Cardiac septum (tissue), 1 donor: ENCODE results near the gene S100A1. TPM values are rescaled to one million over a fixed set of nuclear protein-coding genes. Genes with fewer than 3 reads are reported as not detected.

Experiments used
- DNase-seq: peaks from one replicate; pipeline ENCODE4 v3.0.0-alpha.2; 2020; ENCODE audit warnings: low spot score
- intact Hi-C: fragments of 100-400 bp; cut with DNase I; formaldehyde crosslinking; loops from one replicate; pipeline ENCODE4 v1.14.0; 2022
- total RNA-seq: library from RNA; stranded (reverse); fragmentation: NEBNext Ultra II Directional; extraction: Animal tissue kit (Norgen Biotek cat#: 25700); gene quantifications from one replicate; pipeline ENCODE4 v1.2.1, GENCODE V29; 2021
- donor health status: DM: no; HTN: no; CAD: no.

The S100A1 gene
- total RNA-seq, 1 donor from 2014 or later, result 1,915 TPM

DNA sequence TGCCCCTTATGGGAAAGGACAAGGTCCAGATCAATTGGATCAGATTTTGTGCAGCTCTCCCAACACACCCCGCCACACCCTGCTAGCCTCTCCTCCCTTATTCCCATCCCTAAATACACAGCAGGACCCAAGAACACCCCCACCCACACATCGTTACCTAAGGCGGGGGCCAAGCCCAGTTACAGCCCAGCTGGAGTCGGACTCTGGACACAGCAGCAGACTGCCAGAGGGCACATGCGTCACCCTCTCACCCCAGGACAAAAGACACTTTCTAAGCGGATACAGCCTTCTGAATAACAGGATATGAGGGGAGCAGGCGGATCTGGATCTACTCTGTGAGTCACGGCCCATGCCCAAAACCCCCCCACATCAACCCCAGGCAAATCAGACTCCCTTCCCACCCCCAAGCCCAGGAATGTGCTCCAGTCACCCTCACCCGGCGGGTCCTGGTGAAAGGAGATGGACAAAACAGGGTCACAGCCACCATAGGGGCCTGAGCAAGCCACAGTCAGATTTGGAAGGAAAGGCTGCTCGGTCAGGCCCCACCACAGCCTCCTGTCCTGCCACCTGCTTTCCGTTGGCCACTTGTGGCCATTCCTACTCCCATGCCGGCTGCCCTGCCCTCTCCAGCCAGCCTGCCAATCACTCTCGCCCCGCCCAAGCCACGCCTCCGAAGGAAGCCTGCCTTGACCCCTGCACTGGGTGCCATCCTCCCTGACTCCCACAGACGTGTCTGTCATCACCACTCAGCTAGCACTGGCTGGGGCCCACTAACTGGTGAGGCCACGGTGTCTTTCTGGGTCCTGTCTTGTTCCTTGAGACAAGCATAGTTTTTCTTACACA, 19.3 kb upstream of the S100A1 start:
- intact Hi-C loops, result no loop called here
- DNase-seq, result peak; percentile 86

DNA sequence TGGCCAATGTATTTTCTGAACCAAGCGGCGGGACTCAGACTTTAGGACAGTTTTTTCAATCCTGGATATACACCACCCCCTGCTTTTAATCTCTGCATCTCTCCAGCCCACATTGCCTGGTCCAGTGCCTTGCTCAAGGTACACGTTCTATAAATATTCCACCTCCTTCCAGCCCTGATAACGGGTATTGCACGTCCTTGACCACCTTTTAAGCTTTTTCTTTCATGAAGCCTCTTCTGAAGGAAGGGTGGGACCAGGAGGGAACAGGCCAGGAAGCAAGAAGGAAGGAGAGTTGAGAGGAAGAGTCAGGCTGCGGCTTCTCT, 18.7 kb upstream of the S100A1 start:
- no peak for DNase-seq
- intact Hi-C loops, result no loop called here

DNA sequence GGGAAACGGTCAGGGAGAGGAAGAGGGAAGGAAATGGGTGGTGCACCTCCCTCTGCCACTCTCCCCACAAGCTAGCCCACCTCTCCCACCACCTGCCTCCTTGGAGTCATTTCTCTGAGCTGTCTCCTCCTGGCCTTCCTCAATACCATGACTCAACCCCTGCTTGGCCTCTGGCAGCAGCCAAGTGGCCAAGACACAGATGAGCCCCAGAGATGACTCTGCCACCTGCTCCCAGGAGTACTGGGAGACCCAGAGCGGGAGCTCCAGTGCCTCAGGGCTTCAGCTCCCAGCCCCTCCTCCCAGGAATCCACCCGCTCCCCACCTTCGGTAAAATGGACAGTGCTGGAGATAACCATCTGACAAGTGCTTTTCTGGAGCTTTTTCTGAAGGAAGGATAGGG, 17.9 kb upstream of the S100A1 start:
- intact Hi-C loops, result no loop called here
- no peak for DNase-seq

DNA sequence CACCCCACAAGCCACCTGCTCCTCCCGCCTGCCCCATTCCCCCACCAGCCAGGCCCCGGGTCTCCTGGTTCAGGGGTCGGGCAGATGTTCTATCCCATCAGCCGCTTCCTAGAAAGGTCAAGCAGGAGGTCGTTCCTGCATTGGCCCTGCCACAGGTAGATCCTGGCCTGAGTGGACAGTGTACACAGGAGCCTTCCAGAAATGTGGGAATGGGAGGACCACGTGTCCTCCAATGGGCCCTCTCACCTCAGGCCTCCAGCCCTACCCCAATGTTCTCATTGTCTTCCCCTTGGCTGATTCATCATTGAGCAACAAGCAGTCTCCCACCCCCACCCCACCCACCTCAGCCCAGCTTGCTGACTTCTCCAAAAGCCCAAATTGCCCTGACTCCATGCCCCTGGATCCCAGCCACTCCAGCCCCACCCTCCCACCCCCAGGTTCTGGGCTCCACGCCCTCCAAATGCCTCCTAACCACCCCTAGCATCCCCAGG, 17.4 kb upstream of the S100A1 start:
- intact Hi-C loops, result no loop called here
- no peak for DNase-seq

DNA sequence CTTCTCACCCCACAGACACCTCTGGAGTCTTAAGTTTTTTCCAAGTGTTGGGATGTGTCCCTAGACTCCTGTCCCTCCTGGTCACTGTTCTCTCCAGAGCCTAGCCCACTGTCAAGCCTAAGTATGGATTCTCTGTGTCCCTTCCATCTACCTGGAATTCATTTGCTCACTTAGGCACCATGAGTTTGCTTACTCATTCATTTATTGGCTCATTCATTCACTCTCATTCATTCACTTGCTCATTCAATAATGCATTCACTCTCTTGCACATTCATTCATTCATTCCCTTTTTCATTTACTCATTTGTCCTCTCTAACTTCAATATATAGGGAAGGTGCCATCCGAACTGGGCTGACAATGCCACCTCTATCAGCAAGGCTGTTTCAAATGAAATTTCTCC, 16.9 kb upstream of the S100A1 start:
- no peak for DNase-seq
- intact Hi-C loops, result no loop called here

DNA sequence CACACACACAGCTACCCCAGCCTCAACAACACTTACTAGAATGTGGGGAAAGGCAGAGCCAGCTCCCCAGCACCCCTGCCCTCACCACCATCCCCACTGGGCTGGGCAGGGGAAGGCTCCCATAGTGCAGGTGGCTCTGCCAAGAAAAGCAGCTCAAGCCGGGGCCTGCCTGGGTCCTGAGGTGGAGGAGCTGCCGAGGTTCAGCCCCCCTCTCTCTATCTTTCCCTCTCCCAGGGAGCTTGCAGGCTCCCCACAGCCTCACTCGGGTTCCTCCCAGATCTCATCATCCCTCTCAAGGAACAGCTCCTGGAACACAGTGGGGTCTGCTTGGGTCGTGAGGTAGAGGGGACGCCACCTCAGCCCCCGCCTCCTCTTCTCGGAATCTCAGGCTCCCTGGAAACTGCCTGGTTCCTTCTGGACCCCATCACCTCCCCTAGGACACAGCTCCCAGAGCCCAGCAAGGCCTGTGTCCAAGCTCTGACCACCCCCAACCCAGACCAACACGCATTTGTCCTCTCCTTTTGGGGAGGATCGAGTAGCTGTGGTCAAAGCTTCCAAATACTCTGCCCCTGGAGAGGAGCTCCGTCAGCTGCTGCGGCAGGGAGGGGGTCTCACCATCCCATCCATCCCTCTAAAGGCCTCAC, 16.0 kb upstream of the S100A1 start:
- DNase-seq, result no peak
- intact Hi-C loops, result no loop called here

DNA sequence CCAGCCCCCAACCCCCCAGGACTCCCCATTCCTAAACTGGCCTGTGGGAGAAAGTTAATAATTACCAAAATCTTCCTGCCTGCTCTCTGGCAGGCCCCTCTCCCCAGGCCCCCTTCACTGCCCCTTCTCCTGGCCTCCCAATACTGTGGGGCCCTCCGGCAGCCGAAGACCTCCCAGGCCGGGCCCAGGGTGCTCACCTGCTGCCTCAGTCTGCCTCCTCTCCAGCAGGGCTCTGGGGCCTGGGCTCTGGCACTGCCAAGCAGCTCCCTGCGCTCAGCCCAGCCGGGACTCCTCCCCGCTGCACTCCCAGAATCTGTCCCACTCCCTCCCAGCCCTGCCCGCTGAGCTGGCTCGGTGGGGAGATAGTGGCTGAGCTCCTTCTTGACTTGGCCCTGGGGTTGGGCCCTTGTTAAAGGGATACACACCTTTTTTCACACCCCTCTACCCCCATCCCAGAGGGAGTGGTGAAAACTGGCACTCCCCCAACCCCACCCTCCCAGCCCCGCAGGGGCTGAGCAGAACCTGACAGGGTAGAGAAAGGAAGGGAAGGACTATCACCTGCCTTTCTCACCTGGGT, 15.4 kb upstream of the S100A1 start, which contains the start of gene S100A16:
Gene S100A16, minus strand, starts transcription at position 383 of the 577 bp plus-strand sequence. CDS start 4,986 bp downstream, outside the sequence.
- intact Hi-C loops, result no loop called here
- DNase-seq, result peak; percentile 87

DNA sequence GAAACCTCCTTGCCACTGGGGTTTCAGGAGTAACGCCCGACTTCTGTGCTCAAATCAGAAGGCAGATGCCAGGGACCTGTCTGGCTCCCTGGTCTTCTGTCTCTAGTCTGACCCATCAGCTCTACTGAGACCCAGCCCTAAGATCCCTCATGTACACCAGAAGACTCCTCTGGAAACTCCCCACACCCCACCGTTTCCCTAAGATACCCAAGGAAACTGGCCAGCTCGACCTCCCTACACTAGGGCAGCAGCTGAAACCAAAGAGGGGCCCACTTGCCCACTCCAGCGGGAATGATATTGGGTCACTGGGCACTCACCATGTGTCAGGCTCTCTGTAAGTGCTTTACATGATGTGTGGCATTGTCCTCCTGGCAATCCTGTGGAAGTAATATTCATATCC, 14.8 kb upstream of the S100A1 start:
- intact Hi-C loops, result no loop called here
- DNase-seq, result no peak

DNA sequence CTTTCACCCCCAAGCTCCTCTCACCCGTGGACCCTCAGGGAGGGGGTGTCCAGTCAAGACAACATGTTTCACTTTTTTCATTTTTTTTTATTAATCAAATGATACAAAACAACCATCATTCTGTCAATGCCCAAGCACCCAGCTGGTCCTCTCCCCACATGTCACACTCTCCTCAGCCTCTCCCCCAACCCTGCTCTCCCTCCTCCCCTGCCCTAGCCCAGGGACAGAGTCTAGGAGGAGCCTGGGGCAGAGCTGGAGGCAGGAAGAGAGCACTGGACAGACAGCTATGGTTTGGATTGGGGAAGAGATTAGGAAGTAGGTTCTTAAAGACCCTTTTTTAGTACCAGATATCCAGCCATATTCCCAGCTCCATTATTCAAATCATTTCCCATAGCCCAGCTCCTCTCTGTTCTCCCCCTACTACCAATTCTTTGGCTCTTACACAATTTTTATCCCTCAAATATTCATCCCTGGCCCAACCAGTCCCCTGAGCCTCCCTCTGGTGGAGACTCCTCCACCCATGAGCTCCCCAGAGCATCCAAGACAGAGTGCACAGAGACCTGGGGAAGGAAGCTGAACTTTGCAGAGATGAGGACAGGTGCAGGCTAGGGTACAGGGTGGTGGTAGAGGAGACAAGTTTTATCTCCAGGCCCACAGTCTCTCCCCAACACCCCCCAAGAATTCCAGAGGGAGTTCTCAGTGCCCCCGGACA, 13.9 kb upstream of the S100A1 start:
- intact Hi-C loops, result no loop called here
- no peak for DNase-seq

DNA sequence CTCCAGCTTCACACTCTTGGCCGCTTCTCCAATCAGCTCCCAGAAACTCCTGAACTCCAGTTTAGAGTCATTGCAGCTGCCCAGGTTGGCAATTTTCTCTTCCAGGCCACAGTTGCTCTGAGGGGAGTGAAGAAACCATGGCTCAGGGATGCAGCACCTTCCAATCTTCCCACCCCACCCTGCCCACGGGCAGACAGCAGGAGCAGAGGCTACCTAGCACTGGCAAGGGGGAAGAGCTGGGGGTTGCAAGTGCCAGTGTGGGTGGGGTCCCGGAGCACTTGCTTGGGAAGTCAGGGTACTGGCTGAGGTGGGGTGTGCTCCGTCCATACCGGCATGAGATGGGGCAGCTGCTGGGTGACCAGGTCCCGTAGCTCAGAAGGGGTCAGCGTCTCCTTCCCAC, 13.3 kb upstream of the S100A1 start:
- intact Hi-C loops, result loop anchor here (5.0 kb wide), 2 partner anchors 83 to 103 kb away; no protein-coding TSS in a partner anchor
- no peak for DNase-seq

DNA sequence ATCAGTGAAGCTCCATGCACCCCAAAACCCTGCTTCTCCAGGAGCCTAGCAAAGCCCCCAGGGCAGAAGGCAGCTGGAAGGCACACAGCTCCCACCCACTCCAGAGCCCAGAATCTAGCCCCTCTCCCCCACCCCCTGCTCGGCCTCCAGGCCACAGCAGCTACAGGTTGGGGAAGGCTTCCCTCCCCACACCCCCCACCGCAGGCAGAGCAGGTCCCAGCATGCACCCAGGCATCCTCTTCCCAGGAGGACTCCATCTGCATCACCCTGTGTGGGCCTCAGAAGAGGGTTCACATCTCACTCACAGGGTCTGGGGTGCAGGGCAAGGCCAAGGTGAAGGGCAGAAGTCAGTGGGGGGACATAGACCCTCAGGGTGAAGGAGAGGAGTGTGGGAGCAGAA, 12.8 kb upstream of the S100A1 start:
- no peak for DNase-seq
- intact Hi-C loops, result loop anchor here (5.0 kb wide), 2 partner anchors 83 to 103 kb away; no protein-coding TSS in a partner anchor

DNA sequence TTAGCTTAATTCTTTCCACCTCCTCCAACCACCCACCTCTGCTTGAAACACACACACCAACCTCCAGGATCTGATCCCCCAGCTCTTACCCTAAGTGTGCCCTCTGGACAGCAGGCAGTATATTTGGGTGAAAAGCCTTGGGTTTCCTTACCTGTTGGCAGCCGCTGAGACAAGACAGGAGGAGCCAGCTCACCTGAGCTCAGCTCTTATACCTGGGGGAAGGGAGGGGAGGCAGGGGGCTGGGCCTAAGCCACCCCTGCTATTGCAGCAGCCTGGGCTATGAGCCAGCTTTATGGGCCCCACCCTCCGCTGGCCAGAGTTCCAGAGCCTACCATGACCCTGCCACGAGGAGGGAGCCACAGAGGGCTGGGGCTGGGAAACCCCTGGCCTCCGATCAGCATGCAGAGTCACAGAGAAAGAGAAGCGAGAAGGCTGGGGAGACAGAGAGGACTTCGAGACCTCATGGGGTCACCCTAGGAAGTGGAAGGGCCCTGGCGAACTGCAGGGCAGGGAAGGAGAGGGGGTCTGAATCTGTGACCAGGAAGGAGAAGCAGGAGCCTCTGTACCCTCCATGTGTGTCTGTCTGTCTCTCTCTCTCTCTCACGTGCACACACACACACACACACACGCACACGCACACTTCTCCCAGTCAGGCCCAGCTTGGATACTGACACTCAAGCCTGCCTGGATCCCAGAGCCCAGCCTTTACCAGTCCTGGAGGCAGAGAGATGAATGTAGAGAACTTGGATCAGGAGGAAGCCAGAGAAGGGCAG, 11.9 kb upstream of the S100A1 start, which contains the start of gene S100A14:
Gene S100A14, minus strand, starts transcription at position 182 of the 773 bp plus-strand sequence. CDS start 467 bp downstream, outside the sequence.
- no peak for DNase-seq
- intact Hi-C loops, result loop anchor here (2.0 to 5.0 kb wide), 3 partner anchors 48 to 104 kb away; no protein-coding TSS in a partner anchor

DNA sequence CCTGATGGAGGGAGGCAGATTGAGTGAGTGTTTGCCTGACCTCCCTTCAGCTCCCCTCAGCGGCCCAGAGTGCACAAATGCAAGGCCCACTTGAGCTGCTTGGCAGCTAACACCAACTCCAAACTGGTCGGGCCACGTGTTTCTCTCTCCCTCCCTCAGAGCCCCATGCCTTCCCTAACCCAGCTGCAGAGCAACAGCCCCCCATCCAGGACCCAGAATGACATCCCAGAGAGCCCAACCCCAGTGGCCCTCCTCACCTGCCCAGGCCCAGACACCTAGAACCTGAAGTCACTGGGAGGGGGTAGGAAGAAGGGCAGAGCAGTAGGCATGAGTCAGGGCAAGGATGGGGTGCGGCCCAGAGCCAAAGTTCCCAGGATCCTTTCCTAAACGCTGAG, 11.3 kb upstream of the S100A1 start:
- no peak for DNase-seq
- intact Hi-C loops, result loop anchor here (2.0 to 5.0 kb wide), 3 partner anchors 48 to 105 kb away; no protein-coding TSS in a partner anchor

DNA sequence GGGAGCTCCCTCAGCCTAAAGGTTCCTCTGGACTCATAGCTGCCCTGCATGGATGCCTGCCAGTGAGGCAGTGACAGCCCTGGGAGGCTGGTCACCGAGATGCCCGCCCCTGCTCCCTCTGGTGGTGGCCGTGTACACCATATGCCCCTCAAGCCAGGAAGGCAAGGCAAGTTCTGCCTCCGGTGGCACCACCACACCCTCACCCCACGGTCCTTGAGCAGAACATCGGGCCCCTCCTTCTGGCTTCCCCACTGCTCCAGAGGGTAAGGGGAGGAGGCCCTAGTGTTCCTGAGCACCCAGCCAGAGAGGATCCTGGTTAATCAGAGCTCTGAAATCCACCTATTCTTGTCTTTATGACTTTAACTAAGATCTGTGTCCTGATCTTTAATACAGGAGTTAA, 10.6 kb upstream of the S100A1 start:
- no peak for DNase-seq
- intact Hi-C loops, result loop anchor here (2.0 to 5.0 kb wide), 3 partner anchors 49 to 105 kb away; no protein-coding TSS in a partner anchor

DNA sequence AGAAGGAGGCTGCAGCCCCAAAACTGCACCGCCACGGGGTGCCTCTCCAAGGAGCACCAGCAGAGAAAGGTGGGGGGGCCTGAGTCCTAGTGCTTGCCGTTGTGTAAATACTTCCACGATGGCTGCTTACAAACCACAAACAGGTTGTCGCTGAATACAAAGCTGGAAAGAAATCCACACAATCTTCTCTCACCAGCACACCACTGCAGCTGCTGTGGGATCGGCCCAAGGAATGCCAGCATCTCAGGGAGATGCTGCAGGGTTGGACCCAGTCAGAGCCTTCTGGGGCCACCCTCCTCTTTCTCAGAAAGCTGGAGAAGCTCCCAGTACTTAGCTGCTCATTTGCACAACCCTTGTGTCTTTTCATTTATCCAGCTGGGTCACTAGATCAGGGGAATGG, 9.1 kb upstream of the S100A1 start:
- intact Hi-C loops, result loop anchor here (5.0 kb wide), 2 partner anchors 87 to 107 kb away; no protein-coding TSS in a partner anchor

DNA sequence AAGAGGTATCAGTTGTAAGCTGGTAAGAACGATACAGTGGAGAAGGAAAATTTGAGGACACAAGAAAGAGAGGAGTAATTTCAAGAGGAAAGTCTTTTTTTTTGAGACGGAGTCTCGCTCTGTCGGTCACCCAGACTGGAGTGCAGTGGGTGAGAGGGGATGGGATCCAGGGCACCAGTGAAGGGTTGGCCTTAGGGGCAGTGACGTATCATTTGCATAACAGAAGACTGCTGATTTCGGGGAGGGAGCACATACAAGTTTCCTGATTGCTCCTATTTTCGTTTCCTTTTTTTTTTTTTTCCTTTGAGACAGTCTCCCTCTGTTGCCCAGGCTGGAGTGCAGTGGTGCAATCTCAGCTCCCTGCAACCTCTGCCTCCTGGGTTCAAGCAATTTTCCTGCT, 5.1 kb upstream of the S100A1 start:
- no peak for DNase-seq
- intact Hi-C loops, result no loop called here

More for the DNA sequence above, 9.1 kb upstream of the S100A1 start:
- no peak for DNase-seq

DNA sequence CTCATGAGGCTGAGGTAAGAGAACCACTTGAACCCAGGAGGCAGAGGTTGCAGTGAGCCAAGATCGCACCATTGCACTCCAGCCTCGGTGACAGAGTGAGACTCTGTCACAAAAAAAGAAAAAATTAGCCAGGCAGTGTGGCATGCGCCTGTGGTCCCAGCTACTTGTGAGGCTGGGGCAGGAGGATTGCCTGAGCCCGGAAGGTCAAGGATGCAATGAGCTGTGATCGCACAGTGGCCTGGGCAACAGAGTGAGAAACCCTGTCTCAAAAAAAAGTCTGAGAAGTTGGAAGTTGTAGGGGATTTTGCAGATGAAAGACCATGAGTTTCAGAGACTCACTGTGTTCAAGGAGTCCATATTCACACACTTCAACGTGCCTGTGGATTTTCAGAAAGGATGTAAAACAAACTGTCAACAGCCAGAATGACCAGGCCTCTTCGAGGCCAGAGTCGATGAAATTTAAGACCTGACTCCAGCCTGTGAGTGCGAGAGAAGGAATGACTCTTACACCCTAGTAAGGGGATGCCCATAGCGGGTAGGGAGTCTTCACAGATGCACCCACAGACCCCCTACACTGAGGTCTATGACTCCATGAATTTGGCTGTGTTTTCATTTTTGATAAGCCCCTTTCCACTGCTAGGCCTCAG, 3.1 kb upstream of the S100A1 start:
- intact Hi-C loops, result loop anchor here (5.0 kb wide), 1 partner anchor 47 kb away; the partner anchor contains the start of gene ILF2

DNA sequence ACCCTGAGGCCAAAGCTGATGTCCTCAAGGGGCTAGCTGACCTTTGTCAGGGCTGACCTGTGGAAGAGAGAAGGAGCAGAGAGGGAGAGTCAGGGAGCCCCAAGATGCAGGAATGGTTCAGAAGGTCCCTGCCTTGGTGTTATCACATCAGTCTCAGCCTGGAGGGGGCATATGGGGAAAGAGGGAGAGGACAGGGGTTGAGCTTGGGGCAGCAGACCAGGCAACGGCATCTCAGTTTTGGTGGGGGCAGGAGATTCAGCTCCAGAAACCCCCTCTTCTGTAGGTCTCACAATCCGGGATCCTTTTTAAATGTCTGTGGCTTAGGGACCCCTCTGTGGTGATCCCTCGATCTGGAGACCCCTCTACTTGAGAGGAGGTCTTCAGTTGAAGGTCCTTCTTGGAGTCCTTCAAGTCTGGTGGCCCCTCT, 1.7 kb upstream of the S100A1 start:
- intact Hi-C loops, result loop anchor here (5.0 kb wide), 1 partner anchor 46 kb away; the partner anchor contains the start of gene ILF2
- no peak for DNase-seq

More for the DNA sequence above, 3.1 kb upstream of the S100A1 start:
- DNase-seq, result no peak
